IPS DF 19.7 (cell line): ENCODE data around the gene ZBTB16.

Experiments used
- DNase-seq: peaks from one replicate; pipeline ENCODE4 v3.0.0-alpha.2; 2013; ENCODE audit warnings: low read depth, low spot score

ZBTB16 gene

GRCh38 chr11:114083391-114084252, 24.1 kb downstream of the ZBTB16 start:
- no peak for DNase-seq

DNA sequence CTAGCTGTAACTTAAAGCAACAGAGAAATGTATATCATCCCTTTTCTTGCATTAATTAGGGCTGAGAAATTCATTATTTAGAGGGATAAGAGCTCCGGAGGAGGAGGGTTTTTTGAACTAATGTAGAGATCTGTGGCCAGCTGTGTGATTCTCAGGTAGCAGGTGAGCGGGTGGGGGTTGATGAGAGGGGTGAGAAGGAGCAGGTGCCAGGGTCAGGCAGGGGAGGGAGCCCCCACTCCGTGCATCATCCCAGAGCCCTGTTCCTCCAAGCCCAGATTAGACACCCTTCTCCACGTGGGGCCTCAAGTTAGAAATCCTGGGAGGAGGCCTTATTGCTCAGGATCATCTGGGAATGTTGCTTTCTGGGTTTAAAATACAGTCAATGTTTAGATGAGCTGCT, 24.9 kb downstream of the ZBTB16 start:
- no peak for DNase-seq

- DNase-seq: no peak
These were observed 26.7 kb downstream of the ZBTB16 start for GRCh38 chr11:114085965-114086793.

GRCh38 chr11:114087025-114087424, 27.5 kb downstream of the ZBTB16 start:
- no peak for DNase-seq

- no peak for DNase-seq
These were observed 28.7 kb downstream of the ZBTB16 start for GRCh38 chr11:114088216-114088615.

DNA sequence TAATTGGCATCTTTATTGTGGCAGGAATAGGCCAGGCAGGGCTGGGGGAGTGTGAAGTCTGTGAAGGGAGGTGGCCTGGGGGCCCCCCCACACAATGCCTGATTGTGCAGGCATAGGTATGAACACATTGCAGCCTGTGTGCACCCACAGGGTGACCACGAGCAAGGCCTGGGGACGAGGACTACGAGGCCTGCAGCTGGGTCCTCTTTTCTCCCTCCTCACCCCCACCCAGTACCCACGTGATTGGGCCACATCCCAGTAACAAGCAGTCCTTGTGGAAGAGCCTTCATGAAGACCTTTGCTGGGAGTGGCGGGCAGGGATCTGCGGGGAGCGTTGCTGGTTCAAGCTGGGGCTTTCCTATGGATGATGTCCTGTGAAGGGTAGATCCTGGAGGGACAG, 29.3 kb downstream of the ZBTB16 start:
- no peak for DNase-seq

- no peak for DNase-seq
These were observed 30.2 kb downstream of the ZBTB16 start for GRCh38 chr11:114089748-114090147.

GRCh38 chr11:114090225-114090910, 30.9 kb downstream of the ZBTB16 start:
- DNase-seq: no peak

DNA sequence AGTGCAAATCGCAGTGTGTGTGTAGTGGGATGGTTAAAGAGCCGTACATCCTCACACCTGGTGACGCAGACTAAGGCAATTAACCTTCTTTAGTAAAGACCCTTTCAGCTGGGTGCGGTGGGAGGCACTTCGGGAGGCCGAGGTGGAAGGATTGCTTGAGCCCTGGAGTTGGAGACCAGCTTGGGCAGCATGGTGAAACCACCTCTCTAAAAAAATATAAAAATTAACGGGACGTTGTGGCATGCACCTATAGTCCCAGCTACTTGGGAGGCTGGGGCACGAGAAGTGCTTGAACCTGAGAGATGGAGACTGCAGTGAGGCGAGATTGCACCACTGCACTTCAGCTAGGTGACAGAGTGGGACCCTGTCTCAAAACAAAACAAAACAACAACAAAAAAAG, 31.5 kb downstream of the ZBTB16 start:
- DNase-seq: no peak

- no peak for DNase-seq
These were observed 32.2 kb downstream of the ZBTB16 start for GRCh38 chr11:114091516-114092397.

- DNase-seq: no peak
These were observed 33.0 kb downstream of the ZBTB16 start for GRCh38 chr11:114092478-114092877.

DNA sequence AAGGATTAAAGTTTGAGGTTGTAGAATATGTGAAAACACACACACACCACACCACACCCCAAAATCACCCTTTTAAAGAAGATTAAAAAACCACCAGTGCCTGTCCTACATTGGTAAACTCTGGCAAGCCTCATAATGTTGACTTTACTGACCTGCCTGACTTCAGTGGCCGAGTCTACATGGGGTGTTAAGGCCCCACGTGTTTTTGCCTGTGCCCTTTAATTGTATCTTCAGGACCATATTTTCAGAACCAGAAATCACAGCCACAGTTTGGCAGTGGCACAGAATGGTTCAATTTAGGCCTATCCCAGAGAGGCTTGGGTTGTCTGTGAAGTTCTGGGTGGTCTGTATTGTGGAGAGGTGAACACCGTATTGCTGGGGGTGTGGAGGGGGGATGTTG, 33.4 kb downstream of the ZBTB16 start:
- DNase-seq: no peak

- no peak for DNase-seq
These were observed 35.0 kb downstream of the ZBTB16 start for GRCh38 chr11:114094516-114094915.

DNA sequence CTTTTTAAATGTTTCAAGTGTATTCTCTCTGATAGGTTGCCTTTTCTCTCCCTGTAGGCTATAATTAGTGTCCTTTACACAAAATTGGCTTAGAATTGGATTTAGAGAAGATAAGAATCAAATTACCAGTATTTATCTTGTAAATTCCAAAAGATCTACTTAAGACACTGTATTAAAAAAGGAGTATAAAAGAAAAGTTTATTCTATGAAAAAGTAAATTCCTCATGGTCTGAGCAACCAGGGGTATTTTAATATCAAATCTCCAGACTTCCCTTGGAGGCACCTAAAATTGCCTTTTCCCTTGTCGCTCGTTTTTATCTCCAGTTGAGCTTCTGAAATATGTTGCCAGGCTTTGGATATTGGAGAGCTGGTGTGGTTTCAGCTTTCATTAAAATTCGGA, 36.4 kb downstream of the ZBTB16 start:
- no peak for DNase-seq

GRCh38 chr11:114097832-114098231, 38.3 kb downstream of the ZBTB16 start:
- DNase-seq: no peak

- no peak for DNase-seq
These were observed 39.4 kb downstream of the ZBTB16 start for GRCh38 chr11:114098927-114099326.

DNA sequence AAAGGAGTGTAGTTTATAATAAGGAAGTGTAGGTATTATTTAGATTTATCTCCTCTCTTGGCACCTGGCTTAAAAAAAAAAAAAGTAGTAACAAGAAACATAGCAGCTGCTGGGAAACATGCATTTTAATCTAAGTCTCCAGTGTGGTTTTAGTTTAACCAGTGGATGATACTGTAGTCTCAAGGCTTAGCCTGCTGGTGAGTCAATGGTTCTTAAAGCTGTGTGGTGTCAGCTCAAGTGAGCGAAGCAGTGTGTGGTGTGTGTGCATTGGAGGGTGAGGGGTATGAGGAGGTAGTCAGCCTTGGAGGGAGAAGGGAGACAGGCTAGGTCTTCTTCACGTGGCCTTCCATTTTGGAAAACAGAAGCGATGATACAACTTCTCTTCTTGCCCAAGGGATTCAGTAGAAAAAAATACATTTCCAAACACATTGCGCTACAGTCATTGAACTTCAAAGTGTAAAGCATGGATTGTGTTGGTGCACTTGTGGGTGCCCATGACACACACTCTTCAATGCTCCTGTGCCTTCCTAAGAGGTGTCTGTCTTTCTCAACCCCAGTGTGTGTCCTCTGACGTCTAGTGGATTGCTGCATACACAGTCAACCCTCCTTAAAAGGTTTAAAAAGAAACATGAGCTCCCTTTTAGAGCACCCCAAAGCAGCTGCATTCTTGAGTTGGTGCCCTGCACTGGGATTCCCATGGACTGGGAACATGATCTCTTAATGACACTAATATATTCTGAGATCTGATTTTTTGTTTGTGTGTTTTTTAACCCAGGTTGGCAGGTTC, 40.1 kb downstream of the ZBTB16 start:
- no peak for DNase-seq

- DNase-seq: no peak
These were observed 43.7 kb downstream of the ZBTB16 start for GRCh38 chr11:114102993-114103896.

- no peak for DNase-seq
These were observed 46.1 kb downstream of the ZBTB16 start for GRCh38 chr11:114105611-114106010.
